ENCODE results near the gene ZNF394. TPM values are rescaled to one million over a fixed set of nuclear protein-coding genes. Genes with fewer than 3 reads are reported as not detected.

Gene ZNF394
- total and polyA plus RNA-seq, 2 donors, result 17.3 to 38.8 TPM

GRCh38 chr7:99476107-99476506 lies 24.0 kb downstream of the ZNF394 start:
- Histone ChIP-seq H3K36me3 (ENCODE audit: insufficient read depth) (no peaks in the 10 kb centered on the region), H3K4me1 (ENCODE audit: insufficient read depth) (no peaks in the 10 kb centered on the region), H3K4me3 (ENCODE audit: low read depth, low read length) (no peak overlapping the region), H3K27ac (ENCODE audit: low read depth) (no peak overlapping the region)
- 76% methylated on average over 5 of the region's 5 CpGs for WGBS
- no peak for DNase-seq (ENCODE audit: extremely low spot score)

GRCh38 chr7:99473315-99473596 lies 26.8 kb downstream of the ZNF394 start:
- Histone ChIP-seq H3K4me1 (ENCODE audit: insufficient read depth) (no peaks in the 10 kb centered on the region), H3K36me3 (ENCODE audit: insufficient read depth) (no peaks in the 10 kb centered on the region), H3K4me3 (ENCODE audit: low read depth, low read length) (peak overlapping the region; percentile 84), H3K27ac (ENCODE audit: low read depth) (no peak overlapping the region)
- WGBS, result 3% methylated on average over 7 of the region's 7 CpGs
- DNase-seq (ENCODE audit: extremely low spot score), result no peak

- peak; percentile 92 for DNase-seq (ENCODE audit: extremely low spot score)
- under 1% methylated on average over 56 of the region's 56 CpGs for WGBS
- peak within 1 kb of the TSS; percentile 49 for H3K27ac ChIP-seq (ENCODE audit: low read depth)
- no peaks in the 10 kb centered on the region for H3K36me3 ChIP-seq (ENCODE audit: insufficient read depth)
- H3K4me3 ChIP-seq (ENCODE audit: low read depth, low read length), result peak within 1 kb of the TSS; percentile 84
- H3K4me1 ChIP-seq (ENCODE audit: insufficient read depth), result no peaks in the 10 kb centered on the region
Observed at GRCh38 chr7:99472561-99473314, 27.3 kb downstream of the ZNF394 start, which contains the start of gene ZNF789. Gene ZNF789 (plus strand): TSS chr7:99472890. CDS start chr7:99476457, 3,567 bp downstream.

GRCh38 chr7:99469381-99470065 lies 30.6 kb downstream of the ZNF394 start:
- no peaks in the 10 kb centered on the region for H3K36me3 ChIP-seq (ENCODE audit: insufficient read depth)
- no peaks in the 10 kb centered on the region for H3K4me1 ChIP-seq (ENCODE audit: insufficient read depth)
- H3K27ac ChIP-seq (ENCODE audit: low read depth), result no peak overlapping the region
- DNase-seq (ENCODE audit: extremely low spot score), result no peak
- WGBS, result 42% methylated on average over 23 of the region's 23 CpGs
- peak overlapping the region; percentile 7 for H3K4me3 ChIP-seq (ENCODE audit: low read depth, low read length)

DNA sequence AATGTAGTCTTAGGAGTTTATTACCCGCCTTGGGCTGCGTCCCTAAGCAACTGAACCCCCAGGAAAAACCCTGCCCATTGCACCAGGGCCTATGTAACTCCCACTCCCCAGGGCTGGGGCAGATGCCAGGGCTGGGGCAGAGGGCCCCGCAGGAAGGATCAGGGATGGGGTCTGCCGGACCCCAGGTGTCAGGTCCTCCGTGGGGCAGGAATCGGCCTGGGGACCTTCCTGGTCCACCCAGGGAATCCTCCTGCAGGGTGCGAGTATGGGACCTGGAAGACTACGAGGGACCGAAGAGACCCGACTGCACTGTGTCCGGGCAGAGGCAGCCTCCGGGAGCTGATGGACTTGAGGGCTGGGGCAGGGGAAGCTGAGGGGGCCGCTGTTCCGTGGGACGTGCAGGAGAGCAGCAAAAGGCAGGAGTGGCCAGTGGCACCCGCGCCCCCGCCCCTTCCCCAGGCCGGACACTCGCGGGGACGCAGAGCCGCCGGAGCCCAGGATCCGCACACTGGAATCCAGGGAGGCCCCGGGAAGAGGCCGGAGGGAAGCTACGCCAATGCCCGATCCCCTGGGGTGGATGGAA lies 31.7 kb downstream of the ZNF394 start:
- 85% methylated on average over 29 of the region's 29 CpGs for WGBS
- DNase-seq (ENCODE audit: extremely low spot score), result no peak
- Histone ChIP-seq H3K4me1 (ENCODE audit: insufficient read depth) (peaks cover 2% of the 10 kb centered on the region), H3K36me3 (ENCODE audit: insufficient read depth) (no peaks in the 10 kb centered on the region), H3K4me3 (ENCODE audit: low read depth, low read length) (no peak overlapping the region), H3K27ac (ENCODE audit: low read depth) (no peak overlapping the region)

DNA sequence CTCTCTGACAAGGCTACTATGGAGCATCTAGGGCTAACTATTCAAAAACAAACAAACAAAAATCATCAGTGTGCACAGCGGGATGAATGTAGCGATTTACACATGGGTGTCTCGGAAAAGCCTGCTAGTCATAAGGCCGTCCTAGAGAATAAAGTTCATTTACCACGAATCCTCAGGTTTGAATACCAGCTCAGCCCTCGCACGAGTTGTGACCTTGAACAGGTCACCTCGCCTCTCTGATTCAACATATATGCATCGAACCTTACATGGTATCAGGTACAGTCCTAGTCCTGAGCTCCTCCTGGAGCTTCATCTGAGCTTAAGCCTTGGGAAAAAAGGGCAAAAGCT lies 34.7 kb downstream of the ZNF394 start:
- no peak for DNase-seq (ENCODE audit: extremely low spot score)

DNA sequence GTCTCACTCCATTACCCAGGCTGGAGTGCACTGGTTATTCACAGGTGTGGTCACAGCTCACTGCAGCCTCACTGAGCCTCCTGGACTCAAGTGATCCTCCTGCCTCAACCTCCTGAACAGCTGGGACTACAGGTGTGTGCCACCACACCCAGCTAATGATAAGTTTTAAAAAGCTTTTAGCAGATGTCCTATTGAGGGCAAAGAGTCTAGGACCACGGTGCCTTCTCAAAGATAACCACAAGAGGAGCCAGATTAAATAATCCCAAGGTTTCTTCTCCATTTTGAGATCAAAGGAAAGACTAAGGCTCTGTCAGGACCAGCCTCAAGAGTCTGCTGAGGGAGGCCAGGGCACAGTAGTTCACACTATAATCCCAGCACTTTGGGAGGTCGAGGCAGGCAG lies 38.9 kb downstream of the ZNF394 start:
- Histone ChIP-seq H3K27ac (ENCODE audit: low read depth) (no peak overlapping the region), H3K36me3 (ENCODE audit: insufficient read depth) (no peaks in the 10 kb centered on the region), H3K4me1 (ENCODE audit: insufficient read depth) (peaks cover 2% of the 10 kb centered on the region), H3K4me3 (ENCODE audit: low read depth, low read length) (no peak overlapping the region)
- WGBS, result 98% methylated on average over 2 of the region's 2 CpGs
- no peak for DNase-seq (ENCODE audit: extremely low spot score)

More for the DNA sequence above, 34.7 kb downstream of the ZNF394 start:
- WGBS, result 7% methylated on average over 9 of the region's 9 CpGs
- Histone ChIP-seq H3K36me3 (ENCODE audit: insufficient read depth) (no peaks in the 10 kb centered on the region), H3K4me3 (ENCODE audit: low read depth, low read length) (peak overlapping the region; percentile 77), H3K27ac (ENCODE audit: low read depth) (peak overlapping the region; percentile 27), H3K4me1 (ENCODE audit: insufficient read depth) (peaks cover 2% of the 10 kb centered on the region)

GRCh38 chr7:99460651-99461050 lies 39.4 kb downstream of the ZNF394 start:
- H3K4me1 ChIP-seq (ENCODE audit: insufficient read depth), result peaks cover 2% of the 10 kb centered on the region
- DNase-seq (ENCODE audit: extremely low spot score), result no peak
- no peak overlapping the region for H3K4me3 ChIP-seq (ENCODE audit: low read depth, low read length)
- no peak overlapping the region for H3K27ac ChIP-seq (ENCODE audit: low read depth)
- 87% methylated on average over 11 of the region's 11 CpGs for WGBS
- no peaks in the 10 kb centered on the region for H3K36me3 ChIP-seq (ENCODE audit: insufficient read depth)

DNA sequence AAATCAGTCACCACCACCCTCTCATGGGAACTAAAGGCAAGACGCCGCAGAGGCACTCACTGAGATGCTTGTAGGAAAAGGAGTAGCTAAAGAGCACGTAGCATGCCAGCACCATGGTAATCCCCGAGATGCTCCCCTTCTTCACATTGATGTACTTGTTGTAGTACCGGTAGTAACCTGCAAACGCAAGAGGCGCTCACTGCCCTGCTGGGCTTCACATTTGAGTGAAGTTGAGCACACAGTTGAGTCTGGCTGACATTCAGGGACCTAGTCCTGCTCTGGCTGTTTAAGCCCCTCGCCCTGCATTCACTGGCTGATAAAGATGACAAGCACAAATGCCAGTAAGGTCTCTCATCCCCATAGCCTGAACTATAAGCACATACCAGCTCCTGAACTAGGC lies 41.0 kb downstream of the ZNF394 start:
- no peak for DNase-seq (ENCODE audit: extremely low spot score)
- Histone ChIP-seq H3K36me3 (ENCODE audit: insufficient read depth) (peaks cover 2% of the 10 kb centered on the region), H3K4me3 (ENCODE audit: low read depth, low read length) (no peak overlapping the region), H3K27ac (ENCODE audit: low read depth) (no peak overlapping the region), H3K4me1 (ENCODE audit: insufficient read depth) (peaks cover under 1% of the 10 kb centered on the region)
- WGBS, result 91% methylated on average over 8 of the region's 8 CpGs

- 82% methylated on average over 26 of the region's 26 CpGs for WGBS
- no peak for DNase-seq (ENCODE audit: extremely low spot score)
Observed at GRCh38 chr7:99457650-99458493, 42.2 kb downstream of the ZNF394 start.

DNA sequence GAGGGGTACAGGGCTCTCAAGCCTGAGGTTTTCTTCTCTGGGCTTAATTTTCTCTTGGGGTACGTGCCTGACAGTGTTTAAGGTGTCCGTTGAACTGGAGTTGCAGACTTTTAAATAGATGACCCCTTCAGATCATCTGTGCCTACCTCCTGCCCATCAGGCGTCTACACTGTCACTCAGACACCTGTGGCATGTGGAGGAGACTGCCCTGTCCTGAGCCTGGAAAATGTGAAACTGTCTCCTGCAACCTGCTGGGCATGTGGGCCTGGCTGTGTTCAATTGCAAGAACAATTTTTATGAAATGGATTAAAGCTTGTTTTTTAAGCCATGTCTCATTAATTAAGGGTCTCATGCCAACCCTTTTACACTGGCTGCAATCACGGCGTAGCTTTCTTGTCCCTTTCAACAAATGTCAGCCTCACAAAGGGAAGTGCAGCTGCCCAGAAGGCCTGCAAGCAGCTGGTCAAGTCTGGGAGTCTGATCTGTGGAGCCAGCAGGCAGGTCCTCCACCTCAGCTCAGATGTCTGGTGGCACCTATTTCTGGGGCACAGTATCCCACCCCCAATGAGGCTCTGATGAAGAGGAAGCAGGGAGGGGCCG lies 42.9 kb downstream of the ZNF394 start:
- 76% methylated on average over 6 of the region's 6 CpGs for WGBS
- peaks cover 6% of the 10 kb centered on the region for H3K36me3 ChIP-seq (ENCODE audit: insufficient read depth)
- H3K4me1 ChIP-seq (ENCODE audit: insufficient read depth), result no peaks in the 10 kb centered on the region
- no peak overlapping the region for H3K27ac ChIP-seq (ENCODE audit: low read depth)
- no peak for DNase-seq (ENCODE audit: extremely low spot score)
- H3K4me3 ChIP-seq (ENCODE audit: low read depth, low read length), result no peak overlapping the region

More at GRCh38 chr7:99457650-99458493, 42.2 kb downstream of the ZNF394 start:
- peaks cover 6% of the 10 kb centered on the region for H3K36me3 ChIP-seq (ENCODE audit: insufficient read depth)
- no peaks in the 10 kb centered on the region for H3K4me1 ChIP-seq (ENCODE audit: insufficient read depth)
- H3K4me3 ChIP-seq (ENCODE audit: low read depth, low read length), result no peak overlapping the region
- no peak overlapping the region for H3K27ac ChIP-seq (ENCODE audit: low read depth)

DNA sequence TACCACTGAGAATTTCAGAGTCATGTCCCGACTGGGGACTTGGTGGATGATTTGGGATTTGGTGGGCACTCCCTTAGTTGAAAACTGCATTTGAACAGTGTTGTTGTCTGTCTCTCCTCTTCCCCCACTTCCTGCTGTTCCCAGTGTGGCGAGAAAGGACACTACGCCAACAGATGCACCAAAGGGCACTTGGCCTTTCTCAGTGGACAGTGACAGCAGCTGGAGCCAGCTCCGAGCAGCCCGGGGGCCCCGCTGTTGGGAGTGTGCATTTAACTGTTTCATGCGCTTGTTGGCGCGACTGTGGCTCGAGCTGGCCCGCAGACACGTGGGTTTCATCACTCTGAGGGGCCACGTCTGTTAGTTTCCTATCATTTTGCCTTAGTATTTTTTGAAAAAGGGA lies 43.8 kb downstream of the ZNF394 start:
- no peaks in the 10 kb centered on the region for H3K4me1 ChIP-seq (ENCODE audit: insufficient read depth)
- WGBS, result 65% methylated on average over 13 of the region's 13 CpGs
- no peak overlapping the region for H3K27ac ChIP-seq (ENCODE audit: low read depth)
- no peak overlapping the region for H3K4me3 ChIP-seq (ENCODE audit: low read depth, low read length)
- DNase-seq (ENCODE audit: extremely low spot score), result no peak
- H3K36me3 ChIP-seq (ENCODE audit: insufficient read depth), result peaks cover 6% of the 10 kb centered on the region

DNA sequence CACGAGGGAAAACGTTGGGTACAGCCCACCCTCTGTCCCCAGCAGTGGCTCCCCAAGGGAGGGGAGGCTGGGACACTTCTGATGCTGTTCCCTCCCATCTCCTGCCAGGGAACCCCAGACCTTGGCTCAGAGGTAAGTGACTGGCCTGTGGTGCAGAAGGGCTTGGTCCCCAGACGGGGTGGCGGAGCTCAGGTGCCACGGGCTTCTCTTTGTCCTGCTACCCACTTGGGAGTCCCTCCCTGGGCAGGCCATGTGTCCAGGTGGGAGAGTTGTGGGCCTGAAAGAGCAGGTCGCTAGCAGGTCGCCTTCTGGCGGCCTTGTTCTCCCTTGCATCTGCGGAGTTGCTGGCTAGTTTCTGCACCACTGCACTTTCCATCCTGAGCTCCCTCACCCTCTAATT lies 44.2 kb downstream of the ZNF394 start:
- Histone ChIP-seq H3K4me1 (ENCODE audit: insufficient read depth) (no peaks in the 10 kb centered on the region), H3K36me3 (ENCODE audit: insufficient read depth) (peaks cover 6% of the 10 kb centered on the region), H3K4me3 (ENCODE audit: low read depth, low read length) (no peak overlapping the region), H3K27ac (ENCODE audit: low read depth) (no peak overlapping the region)
- no peak for DNase-seq (ENCODE audit: extremely low spot score)
- WGBS, result 80% methylated on average over 9 of the region's 9 CpGs
